OCI-LY7 (cell line): ENCODE results near the gene PPRC1.
A peak's percentile ranks its signal among the peaks of the same experiment; 100 is the strongest.

ENCODE experiments used
- EZH2phosphoT487 ChIP-seq: fragments of 200-600 bp; sonication (generic); IDR thresholded peaks from 2 replicates; pipeline ENCODE4 v1.6.1; 2018; ENCODE audit warnings: low read depth, borderline replicate concordance, mild to moderate bottlenecking, mixed run types, antibody characterized with exemption, low read length, moderate library complexity, mixed read lengths
- TF ChIP-seq, protein P1 (sequence below): fragments of 200-600 bp; sonication (generic); conservative IDR thresholded peaks from 2 replicates; pipeline ENCODE4 v1.5.1; 2014; ENCODE audit warnings: mild to moderate bottlenecking, antibody characterized with exemption, low read length, moderate library complexity, mixed read lengths

DNA sequence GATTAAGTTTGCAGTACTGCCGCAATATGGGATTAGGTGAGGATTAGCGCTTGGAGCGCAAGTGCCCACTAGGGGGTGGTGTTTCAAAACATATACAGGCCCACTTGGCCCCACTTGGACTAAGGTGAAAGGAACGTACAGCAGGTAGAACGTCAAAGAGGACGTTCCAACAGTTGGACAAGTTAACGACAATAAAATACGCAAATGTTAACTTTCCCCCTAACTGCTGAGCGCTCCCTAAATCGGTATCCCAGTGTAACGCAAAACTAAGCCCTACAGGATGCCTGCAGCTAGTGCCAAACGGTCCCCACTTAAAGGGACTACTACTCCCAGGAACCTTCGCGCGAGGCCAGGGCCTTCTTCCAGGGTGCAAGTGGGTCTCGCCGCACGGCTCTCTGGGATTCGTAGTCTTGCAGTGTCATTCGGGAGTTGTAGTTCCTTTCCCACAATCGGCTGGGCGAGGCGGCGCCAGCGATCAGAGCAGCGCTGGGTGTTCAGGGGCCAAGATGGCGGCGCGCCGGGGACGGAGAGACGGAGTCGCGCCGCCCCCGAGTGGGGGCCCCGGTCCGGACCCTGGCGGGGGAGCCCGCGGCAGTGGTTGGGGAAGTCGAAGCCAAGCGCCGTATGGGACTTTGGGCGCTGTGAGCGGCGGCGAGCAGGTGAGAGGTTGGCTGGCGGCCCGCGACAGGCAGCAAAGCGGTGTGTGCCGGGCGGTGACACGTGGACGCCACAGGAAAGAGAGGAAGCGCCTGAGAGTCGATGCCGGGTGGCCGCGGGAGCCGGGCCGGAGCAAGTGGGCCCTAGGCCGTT is at the start of gene PPRC1:
- TF ChIP-seq, protein P1, sequence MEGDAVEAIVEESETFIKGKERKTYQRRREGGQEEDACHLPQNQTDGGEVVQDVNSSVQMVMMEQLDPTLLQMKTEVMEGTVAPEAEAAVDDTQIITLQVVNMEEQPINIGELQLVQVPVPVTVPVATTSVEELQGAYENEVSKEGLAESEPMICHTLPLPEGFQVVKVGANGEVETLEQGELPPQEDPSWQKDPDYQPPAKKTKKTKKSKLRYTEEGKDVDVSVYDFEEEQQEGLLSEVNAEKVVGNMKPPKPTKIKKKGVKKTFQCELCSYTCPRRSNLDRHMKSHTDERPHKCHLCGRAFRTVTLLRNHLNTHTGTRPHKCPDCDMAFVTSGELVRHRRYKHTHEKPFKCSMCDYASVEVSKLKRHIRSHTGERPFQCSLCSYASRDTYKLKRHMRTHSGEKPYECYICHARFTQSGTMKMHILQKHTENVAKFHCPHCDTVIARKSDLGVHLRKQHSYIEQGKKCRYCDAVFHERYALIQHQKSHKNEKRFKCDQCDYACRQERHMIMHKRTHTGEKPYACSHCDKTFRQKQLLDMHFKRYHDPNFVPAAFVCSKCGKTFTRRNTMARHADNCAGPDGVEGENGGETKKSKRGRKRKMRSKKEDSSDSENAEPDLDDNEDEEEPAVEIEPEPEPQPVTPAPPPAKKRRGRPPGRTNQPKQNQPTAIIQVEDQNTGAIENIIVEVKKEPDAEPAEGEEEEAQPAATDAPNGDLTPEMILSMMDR = peak; percentile 97
- TF ChIP-seq EZH2phosphoT487 = no peak
